Omental fat pad (tissue), 4 donors: Measurements from ENCODE around the gene FLNC. TPM values are rescaled to one million over a fixed set of nuclear protein-coding genes. Genes with fewer than 3 reads are reported as not detected.

Experiments
- ATAC-seq: fragments of 150-250 bp; one replicate; pipeline ENCODE4 v1.9.1; 2016; ENCODE audit warnings: mild to moderate bottlenecking, moderate library complexity; ENCODE audit not compliant: low FRiP score
- DNase-seq: peaks from one replicate; pipeline ENCODE4 v3.0.0-alpha.2; 2019; ENCODE audit warnings: low spot score
- CTCF ChIP-seq, 3 donors: fragments of 450-650 bp; IDR thresholded peaks; one replicate each; pipeline ENCODE4 v1.5.1; 2016 to 2017; ENCODE audit warnings: antibody characterized with exemption in 3 of 3, mild to moderate bottlenecking in 3 of 3, moderate library complexity in 2 of 3
- total RNA-seq, 4 donors: library from RNA; depleted of rRNA; stranded (reverse); fragments of >200 nt; gene quantifications; one replicate each; pipeline ENCODE4 v1.1.0, GENCODE V29; 2016

The FLNC gene
- total RNA-seq, 4 donors from 2014 or later = 7.7 to 140 (median 25.5) TPM

DNA sequence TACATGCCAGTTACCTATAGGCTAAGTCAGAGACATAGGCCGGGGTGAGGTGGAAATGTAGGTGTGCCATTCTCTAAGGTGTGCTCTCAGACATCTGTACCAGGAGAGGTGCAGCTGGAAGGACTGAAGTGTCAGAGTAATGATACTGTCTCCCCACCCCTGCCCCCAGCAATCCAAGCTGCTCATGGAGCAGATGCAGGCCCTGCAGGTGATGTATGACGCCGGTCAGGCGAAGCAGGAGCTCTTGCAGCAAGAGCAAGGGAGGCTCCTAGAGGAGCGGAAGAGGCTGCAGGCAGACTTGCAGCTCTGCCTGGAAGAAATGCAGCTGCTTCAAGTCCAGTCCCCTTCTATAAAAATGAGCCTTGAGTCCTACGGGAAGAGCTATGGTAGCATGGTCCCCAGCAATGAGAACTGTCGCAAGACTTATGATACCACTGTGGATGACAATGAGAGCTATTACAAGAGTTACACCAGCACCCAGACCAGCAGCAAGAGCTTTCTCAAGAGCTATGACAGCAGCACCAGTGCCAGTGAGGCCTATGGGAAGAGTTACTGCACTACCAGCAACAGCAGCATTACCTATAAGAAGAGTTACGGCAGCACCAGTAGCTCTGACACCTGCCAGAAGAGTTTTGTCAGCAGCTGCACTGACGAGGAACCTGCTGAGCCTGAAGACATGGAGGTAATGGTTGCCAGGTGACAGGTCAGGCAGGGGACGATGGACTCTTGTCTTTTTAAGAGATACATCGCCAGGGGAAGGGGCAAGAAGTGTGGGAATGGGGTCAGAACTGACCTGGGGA, 18.4 kb upstream of the FLNC start:
- ATAC-seq (no peak), DNase-seq (no peak)
- no peak for TF ChIP-seq CTCF (IDR thresholded peaks at IDR 0.05)

- ATAC-seq (no peak), DNase-seq (no peak)
- no peak for TF ChIP-seq CTCF (IDR thresholded peaks at IDR 0.05)
These were observed 17.6 kb upstream of the FLNC start for GRCh38 chr7:128812514-128813168.

DNA sequence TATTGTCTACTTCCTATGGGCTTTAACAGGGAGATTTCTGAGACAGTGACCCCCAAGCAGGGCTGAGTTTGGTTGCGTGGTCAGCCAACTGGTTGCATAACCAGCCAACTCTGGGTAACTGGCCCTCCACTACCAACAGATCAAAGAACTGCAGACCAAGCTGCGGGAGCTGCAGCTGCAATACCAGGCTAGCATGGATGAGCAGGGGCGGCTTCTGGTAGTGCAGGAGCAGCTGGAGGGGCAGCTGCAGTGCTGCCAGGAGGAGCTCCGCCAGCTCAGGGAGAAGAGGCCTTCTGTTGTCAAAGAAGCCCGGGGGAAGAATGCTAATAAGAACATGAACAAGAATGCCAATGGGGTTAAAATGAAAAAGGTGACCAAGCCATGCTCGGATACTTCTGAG, 15.7 kb upstream of the FLNC start:
- no peak for DNase-seq
- ATAC-seq = no peak
- TF ChIP-seq CTCF (IDR thresholded peaks at IDR 0.05) = no peak

DNA sequence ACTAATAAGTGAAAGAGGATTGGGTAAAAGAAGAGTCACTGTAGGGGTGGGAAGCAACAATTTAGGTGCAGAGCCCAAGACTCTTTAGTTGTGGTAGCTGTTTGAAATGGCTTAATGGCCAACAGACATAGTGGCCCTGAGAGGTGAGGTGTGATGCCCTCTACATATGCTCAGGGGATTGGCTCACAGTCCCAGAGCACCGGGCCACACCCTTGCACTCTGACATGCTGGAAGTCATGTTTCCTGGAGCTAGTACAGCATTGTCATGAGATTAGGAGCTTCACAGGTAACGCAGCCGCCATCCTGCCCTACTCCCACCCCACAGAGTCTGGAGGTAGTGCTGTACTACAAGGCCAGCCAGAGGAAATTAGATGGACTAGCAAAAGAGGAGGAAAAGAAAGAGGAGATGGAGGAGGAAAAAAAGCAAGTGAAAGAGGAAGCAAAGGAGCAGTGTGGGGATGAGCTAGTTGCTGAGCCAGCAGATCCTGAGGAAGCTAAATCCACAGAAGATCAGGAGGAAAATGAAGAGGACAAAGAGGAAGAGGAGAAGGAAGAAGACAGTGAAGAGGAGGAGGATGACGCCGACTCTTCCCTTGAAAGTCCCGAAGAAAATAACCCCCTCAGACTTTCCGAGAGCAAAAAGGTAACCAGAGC, 14.8 kb upstream of the FLNC start:
- no peak for TF ChIP-seq CTCF (IDR thresholded peaks at IDR 0.05)
- ATAC-seq = no peak
- no peak for DNase-seq

- TF ChIP-seq CTCF (IDR thresholded peaks at IDR 0.05) = no peak
- no peak for ATAC-seq
- DNase-seq = no peak
These were observed 11.5 kb upstream of the FLNC start for GRCh38 chr7:128818694-128819093.

- DNase-seq (no peak), ATAC-seq (no peak)
- no peak for TF ChIP-seq CTCF (IDR thresholded peaks at IDR 0.05)
These were observed 8.5 kb upstream of the FLNC start for GRCh38 chr7:128821724-128822123.
